ENCODE results near the gene PACRGL.

The PACRGL gene

DNA sequence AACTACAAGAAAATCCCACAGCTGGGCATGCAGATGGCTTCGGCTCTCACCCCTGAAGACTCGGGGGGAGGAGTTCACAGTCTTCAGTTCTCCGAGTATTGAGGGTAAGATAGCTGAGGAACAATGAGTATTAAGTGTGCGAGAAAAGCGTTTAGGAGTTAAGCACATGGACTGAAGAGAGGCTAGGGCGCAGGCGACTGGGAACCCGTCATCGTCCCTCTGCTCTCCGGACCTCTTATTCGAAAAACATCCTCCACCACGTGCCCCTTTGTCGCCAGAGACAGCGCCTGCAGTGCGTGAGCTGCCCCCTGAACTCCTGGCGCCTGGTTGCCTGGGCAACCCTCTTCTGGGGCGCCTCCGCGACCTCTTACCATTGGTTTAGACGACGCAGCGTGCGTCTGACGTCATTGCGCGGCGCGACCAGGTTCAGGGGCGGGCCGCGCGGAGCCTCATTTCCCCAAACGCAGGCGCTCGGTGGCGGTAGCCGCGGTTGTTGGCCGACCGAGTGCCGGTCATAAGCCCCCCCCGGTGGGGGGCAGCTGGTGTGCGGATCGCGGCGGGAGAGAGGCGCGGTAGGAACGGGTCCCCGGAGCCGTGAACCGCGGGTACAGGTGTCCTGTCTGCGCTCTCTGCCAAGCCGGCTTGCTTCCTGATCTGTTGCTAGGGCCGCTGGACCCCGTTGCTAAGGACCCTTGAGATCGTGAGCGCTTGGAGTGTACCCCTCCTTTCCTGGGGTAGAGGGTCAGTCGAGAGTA is at the start of gene PACRGL:
PACRGL (plus strand) TSS at position 452 of the 755 bp plus-strand sequence. CDS start 4,024 bp downstream, outside the sequence.
- Mint-ChIP-seq H3K36me3 (peaks cover 5 to 20% of the 10 kb centered on the region in 2 donors), H3K27ac (peak within 1 kb of the TSS; percentile 97), H3K4me1 (peaks cover 15 to 19% of the 10 kb centered on the region in 2 donors), H3K9me3 (no peaks in the 10 kb centered on the region), H3K4me3 (peak within 1 kb of the TSS; percentile 92 to 99), H3K27me3 (peaks cover 0 to 3% of the 10 kb centered on the region in 2 donors)
- ATAC-seq (replicated peaks), result peak; percentile 99 to 100
- DNase-seq, result peak; percentile 91

DNA sequence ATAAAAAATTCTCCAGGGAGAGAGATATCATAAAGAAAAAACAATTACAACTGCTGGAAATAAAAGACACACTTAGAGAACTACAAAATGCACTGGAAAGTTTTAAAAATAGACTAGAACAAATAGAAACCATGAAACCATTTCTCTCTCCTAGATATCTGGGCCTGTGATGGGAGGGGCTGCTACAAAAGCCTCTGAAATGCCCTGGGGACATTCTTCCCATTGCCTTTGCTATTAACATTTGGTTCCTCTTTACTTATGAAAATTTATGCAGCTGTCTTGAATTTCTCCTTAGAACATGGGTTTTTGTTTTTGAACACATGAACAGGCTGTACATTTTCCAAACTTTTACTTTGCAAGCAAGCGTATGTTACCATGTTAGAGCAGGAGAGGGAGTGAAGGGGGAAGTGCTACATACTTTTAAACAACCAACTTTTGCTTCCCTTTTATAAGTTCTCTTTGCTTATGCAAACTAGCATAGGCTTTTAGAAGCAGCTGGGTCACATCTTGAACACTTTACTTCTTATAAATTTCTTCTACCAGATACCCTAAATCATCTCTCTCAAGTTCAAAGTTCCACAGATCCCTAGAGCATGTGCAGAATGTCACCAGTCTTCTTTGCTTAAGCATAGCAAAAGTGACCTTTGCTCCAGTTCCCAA is 47.9 kb upstream of the PACRGL start:
- H3K4me1 Mint-ChIP-seq, result no peaks in the 10 kb centered on the region
- DNase-seq (no peak), ATAC-seq (replicated peaks) (no peak)
- no peak overlapping the region for H3K4me3 Mint-ChIP-seq
- H3K27ac Mint-ChIP-seq, result no peak overlapping the region
- peaks cover 4 to 31% of the 10 kb centered on the region in 2 donors for H3K9me3 Mint-ChIP-seq
- no peaks in the 10 kb centered on the region for H3K36me3 Mint-ChIP-seq
- peaks cover 0 to 12% of the 10 kb centered on the region in 2 donors for H3K27me3 Mint-ChIP-seq

DNA sequence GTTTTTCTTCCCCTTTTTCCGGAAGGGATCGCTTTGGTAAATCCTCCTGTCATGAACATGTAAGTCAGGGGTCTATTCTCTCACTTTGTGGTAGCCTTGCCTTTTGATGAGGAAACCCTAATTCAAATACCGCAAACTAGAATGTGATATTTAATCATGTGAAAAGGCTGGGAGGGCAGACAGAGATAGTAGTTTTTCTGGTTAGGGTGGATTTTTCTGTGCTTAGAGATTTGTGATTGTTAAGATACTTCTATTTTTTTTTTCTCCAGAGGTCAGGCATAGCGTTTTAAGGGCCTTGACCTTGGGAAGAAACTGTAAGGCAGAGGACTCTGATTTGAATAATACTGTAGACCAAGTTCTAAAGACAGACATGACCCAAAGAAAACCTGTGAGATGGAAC is 41.8 kb upstream of the PACRGL start:
- peaks cover 0 to 8% of the 10 kb centered on the region in 2 donors for H3K27me3 Mint-ChIP-seq
- H3K36me3 Mint-ChIP-seq, result no peaks in the 10 kb centered on the region

DNA sequence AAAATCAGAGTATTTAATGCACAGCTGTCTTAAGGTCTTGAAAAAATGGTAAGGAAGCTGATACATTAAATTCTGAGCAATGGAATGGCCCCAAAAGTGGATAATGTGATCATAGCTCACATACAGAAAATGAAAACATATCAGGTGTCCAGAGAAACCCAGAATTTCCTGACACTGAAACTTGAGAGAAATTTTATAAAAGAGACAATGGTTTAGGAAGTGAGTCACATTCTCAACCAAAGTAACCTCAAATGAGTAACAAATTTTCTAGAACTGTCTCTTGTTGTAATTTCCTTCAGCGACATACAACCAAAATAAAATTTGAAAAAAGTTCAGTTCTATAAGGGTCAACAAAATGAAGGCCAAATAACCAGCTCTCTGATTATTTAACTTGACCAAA is 37.4 kb upstream of the PACRGL start:
- H3K36me3 Mint-ChIP-seq, result no peaks in the 10 kb centered on the region
- ATAC-seq (replicated peaks) (no peak), DNase-seq (no peak)
- no peak overlapping the region for H3K27ac Mint-ChIP-seq
- no peaks in the 10 kb centered on the region for H3K9me3 Mint-ChIP-seq
- H3K4me1 Mint-ChIP-seq, result no peaks in the 10 kb centered on the region
- H3K27me3 Mint-ChIP-seq, result no peaks in the 10 kb centered on the region
- no peak overlapping the region for H3K4me3 Mint-ChIP-seq

More for the DNA sequence above, 41.8 kb upstream of the PACRGL start:
- H3K9me3 Mint-ChIP-seq, result peaks cover 0 to 14% of the 10 kb centered on the region in 2 donors
- no peak overlapping the region for H3K27ac Mint-ChIP-seq
- no peak overlapping the region for H3K4me3 Mint-ChIP-seq
- no peak for DNase-seq
- no peaks in the 10 kb centered on the region for H3K4me1 Mint-ChIP-seq
- ATAC-seq (replicated peaks), result no peak

DNA sequence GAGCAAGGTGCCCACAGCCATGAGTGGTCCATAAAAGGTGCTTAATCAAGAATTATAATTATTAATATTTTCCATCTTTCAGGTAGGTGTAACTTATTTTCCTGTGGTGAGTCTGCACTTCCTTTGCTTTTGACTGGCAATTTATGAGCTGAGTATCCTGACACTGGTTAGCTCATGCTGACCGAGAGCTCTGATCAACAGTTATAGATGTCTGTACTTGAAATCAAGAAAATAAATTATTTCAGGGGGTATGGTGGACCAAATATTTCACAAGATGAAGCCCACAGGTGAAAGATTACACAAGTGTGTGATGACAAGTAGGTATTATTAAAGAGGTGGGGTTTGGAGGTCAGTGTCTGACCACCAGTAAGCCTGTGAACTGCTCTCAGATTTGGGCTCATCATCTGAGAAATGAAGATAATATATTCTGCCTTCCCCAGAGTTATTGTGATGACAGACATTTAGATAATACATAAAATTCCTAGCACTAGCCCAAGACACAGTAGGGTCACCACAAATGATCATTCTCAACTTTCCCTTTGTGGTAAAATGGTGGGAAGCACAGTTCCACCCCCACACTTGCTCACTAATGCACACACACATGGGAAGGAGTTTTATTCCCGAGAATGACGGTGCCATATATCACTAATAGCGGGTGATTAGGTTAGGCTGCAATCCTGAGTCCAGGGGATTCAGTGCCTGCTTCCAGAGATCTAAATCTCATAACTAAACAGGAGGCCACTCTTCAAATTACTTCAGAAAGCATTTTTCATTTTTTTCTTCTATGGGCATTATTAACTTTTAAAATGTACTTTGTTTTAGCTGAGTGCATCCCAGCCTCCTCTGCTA is 34.0 kb upstream of the PACRGL start:
- Mint-ChIP-seq H3K36me3 (no peaks in the 10 kb centered on the region), H3K4me1 (no peaks in the 10 kb centered on the region), H3K27me3 (no peaks in the 10 kb centered on the region), H3K27ac (no peak overlapping the region), H3K9me3 (no peaks in the 10 kb centered on the region), H3K4me3 (no peak overlapping the region)
- ATAC-seq (replicated peaks) (no peak), DNase-seq (no peak)

DNA sequence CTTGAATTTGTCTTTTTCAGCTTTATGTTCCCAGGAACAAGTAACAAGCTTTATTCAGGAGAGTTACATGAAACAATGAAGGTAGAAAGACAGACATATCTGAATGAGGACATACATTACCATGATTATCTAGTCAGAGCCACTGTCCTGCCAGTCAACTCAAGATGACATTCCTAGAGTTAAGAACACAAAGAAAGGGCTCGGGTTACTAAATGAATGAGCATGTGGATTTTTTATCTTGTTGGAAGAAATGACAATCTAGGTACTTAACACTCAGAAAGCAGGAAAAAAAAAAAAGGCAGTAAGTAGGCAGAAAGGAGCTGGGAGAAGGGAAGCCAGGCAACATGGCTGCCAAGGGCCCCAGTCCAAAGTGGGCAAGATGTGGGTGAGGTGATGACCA is 28.0 kb upstream of the PACRGL start:
- Mint-ChIP-seq H3K36me3 (no peaks in the 10 kb centered on the region), H3K4me3 (no peak overlapping the region), H3K9me3 (no peaks in the 10 kb centered on the region), H3K27ac (no peak overlapping the region), H3K27me3 (peaks cover 8% of the 10 kb centered on the region in 2 donors), H3K4me1 (no peaks in the 10 kb centered on the region)
- DNase-seq (no peak), ATAC-seq (replicated peaks) (no peak)

DNA sequence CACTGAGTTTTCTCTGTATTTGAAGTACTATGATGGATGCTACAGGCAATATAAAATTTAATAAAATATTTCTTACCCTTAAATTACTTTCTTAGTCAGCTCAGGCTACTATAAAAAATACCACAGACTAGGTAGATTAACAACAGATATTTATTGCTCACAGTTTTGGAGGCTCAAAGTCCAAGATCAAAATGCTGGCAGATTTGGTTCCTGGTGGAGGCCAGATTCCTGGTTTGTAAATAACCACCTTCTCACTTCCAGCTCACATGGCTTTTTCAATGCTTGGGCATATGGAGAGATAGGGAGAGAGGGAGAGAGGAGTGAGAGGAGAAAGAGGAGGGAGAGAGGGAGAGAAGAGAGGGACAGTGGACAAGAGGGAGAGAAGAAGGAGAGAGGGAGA is 24.5 kb upstream of the PACRGL start:
- ATAC-seq (replicated peaks) (no peak), DNase-seq (no peak)
- Mint-ChIP-seq H3K36me3 (no peaks in the 10 kb centered on the region), H3K27me3 (peaks cover 8 to 17% of the 10 kb centered on the region in 2 donors), H3K4me3 (no peak overlapping the region), H3K9me3 (no peaks in the 10 kb centered on the region), H3K27ac (no peak overlapping the region), H3K4me1 (no peaks in the 10 kb centered on the region)

DNA sequence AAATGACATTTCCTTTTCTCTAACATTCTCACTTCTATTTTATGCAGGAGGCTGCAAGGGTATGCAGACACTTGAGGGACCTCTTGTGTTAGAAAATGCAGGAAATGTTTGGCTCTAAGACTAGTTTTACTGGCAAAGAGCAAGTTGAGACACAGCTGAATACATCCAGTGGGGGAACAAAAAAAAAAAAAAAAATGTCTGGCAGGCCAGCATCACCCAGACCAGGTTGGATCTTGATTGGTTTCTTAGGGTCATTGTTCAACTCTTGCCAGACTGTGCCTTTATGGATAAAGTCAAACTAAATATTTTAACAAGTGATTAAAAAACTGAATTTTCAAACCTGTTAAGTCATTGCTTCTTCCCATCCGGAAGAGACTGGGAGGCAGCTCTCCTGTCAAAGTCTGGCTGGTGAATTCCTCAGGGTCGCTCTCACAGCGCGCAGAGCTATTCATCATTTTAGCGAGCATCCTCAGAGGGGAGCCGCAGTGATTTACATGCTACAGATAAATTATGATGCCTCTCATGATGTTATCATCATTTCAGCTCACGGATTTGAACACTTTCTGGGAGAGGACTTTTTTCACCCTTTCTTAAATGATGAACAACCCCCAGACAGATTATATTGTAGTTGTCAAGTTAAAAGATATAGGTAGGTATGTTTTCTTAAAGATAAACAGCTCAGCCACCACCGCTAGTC is 23.6 kb upstream of the PACRGL start:
- no peaks in the 10 kb centered on the region for H3K9me3 Mint-ChIP-seq
- H3K36me3 Mint-ChIP-seq, result no peaks in the 10 kb centered on the region
- peaks cover 11 to 19% of the 10 kb centered on the region in 2 donors for H3K27me3 Mint-ChIP-seq
- H3K4me3 Mint-ChIP-seq, result no peak overlapping the region
- no peak for ATAC-seq (replicated peaks)
- H3K27ac Mint-ChIP-seq, result no peak overlapping the region
- no peak for DNase-seq
- no peaks in the 10 kb centered on the region for H3K4me1 Mint-ChIP-seq

DNA sequence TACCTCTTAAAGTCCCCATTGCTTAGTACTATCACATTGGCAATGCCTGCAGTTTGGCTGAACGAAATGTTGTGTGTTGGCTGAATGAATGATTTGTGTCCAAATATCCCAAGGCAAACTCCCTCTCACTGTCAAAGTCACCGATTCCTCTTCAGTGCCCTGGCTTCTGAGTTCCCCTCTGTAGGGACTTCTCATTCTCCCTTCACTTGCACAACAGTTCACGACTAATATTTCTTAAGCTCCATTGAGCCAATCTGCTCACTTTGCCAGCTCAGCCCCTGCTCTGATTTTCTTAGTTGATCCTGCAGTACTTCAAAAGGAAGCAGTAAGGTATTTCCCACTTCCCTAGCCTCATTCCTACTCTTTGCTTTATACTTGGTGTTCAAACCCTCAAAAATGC is 21.9 kb upstream of the PACRGL start:
- peaks cover 13 to 24% of the 10 kb centered on the region in 2 donors for H3K27me3 Mint-ChIP-seq
- H3K36me3 Mint-ChIP-seq, result no peaks in the 10 kb centered on the region
- DNase-seq (no peak), ATAC-seq (replicated peaks) (no peak)
- no peak overlapping the region for H3K4me3 Mint-ChIP-seq
- H3K9me3 Mint-ChIP-seq, result no peaks in the 10 kb centered on the region
- no peaks in the 10 kb centered on the region for H3K4me1 Mint-ChIP-seq
- H3K27ac Mint-ChIP-seq, result no peak overlapping the region

DNA sequence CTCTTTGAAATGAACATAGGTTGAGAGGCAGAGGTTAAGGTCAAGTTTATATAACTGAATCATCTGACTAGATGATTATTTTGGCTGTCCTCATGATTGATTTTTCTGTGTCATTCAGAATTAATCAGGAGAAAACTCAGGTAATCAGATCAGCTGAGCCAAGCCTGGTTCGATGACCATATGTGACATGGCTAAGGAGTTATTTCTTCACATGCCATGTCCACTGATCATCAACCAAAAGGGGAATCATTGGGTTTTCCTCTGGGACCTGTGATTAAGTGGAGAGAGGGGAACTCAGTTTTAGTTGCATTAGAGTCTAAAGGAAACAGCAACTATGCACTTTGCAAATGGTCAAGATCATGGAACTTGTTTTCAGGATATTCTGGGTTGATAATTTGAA is 20.3 kb upstream of the PACRGL start:
- ATAC-seq (replicated peaks), result no peak

DNA sequence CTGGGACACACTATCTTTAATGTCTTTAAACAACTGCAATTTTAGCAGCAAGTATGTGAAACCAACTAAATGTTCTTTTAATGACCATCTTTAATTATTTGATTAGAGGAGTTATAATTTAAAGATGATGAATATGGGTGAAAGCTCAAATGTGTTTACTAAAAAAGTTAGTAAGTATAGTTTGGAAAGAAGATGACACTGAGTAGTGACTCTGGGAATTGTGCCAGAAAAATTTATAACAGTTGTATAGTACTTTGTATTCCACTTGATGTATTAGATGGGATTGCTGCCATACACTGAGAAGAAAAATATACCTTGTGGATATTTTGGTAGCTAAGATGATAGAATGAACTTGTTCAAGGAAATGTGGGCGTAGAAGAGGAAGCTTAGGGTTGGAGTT is 19.5 kb upstream of the PACRGL start:
- Mint-ChIP-seq H3K36me3 (no peaks in the 10 kb centered on the region), H3K27me3 (peaks cover 5 to 28% of the 10 kb centered on the region in 2 donors), H3K27ac (no peak overlapping the region), H3K4me3 (no peak overlapping the region), H3K4me1 (no peaks in the 10 kb centered on the region), H3K9me3 (no peaks in the 10 kb centered on the region)
- DNase-seq, result no peak
- ATAC-seq (replicated peaks), result no peak

More for the DNA sequence above, 20.3 kb upstream of the PACRGL start:
- no peak for DNase-seq
- no peak overlapping the region for H3K4me3 Mint-ChIP-seq
- H3K27me3 Mint-ChIP-seq, result peaks cover 8 to 28% of the 10 kb centered on the region in 2 donors
- no peak overlapping the region for H3K27ac Mint-ChIP-seq
- no peaks in the 10 kb centered on the region for H3K9me3 Mint-ChIP-seq
- H3K4me1 Mint-ChIP-seq, result no peaks in the 10 kb centered on the region
- no peaks in the 10 kb centered on the region for H3K36me3 Mint-ChIP-seq

DNA sequence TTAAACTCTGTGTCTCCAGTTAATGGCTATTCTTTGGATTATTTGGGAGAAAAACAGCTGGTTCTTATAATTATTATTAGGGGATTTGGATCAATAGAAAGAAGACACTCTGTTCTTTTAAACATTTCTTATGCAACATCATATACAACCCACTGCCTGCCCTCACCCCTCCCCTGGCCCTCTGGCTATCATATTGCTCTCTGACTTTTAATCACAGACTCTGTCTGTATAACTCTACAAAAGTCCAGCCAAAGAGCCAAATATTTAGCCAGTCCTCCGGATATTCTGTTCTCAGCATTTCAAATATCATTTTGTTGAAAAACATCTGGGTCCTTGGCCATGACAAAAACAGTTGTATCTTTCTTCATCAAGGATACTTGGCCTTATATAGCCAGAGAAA is 19.0 kb upstream of the PACRGL start:
- no peak overlapping the region for H3K27ac Mint-ChIP-seq
- no peaks in the 10 kb centered on the region for H3K4me1 Mint-ChIP-seq
- H3K27me3 Mint-ChIP-seq, result peaks cover 5 to 24% of the 10 kb centered on the region in 2 donors
- DNase-seq, result no peak
- H3K4me3 Mint-ChIP-seq, result no peak overlapping the region
- H3K36me3 Mint-ChIP-seq, result no peaks in the 10 kb centered on the region
- ATAC-seq (replicated peaks), result no peak
- no peaks in the 10 kb centered on the region for H3K9me3 Mint-ChIP-seq

DNA sequence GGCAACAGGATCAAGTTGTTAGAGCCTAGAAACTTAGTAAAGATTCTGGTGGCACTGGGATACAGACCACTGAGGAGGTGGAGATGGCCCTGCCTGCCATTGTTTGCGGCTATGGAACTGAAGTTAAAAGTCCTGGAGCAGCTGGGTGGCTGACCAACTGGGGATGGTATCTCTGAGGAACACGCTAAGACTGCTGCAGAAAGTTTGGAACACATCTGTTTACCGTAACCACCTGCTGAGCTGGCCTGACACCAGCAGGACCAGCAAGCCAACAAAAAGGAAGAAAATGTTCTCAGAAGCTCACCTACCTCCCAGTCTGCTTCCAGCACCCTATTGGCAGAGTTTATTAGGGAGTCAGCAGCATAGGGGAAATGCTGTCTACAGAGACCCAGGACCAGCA is 17.4 kb upstream of the PACRGL start:
- no peaks in the 10 kb centered on the region for H3K4me1 Mint-ChIP-seq
- no peak for DNase-seq
- no peak overlapping the region for H3K4me3 Mint-ChIP-seq
- no peak for ATAC-seq (replicated peaks)
- H3K27me3 Mint-ChIP-seq, result peaks cover 5 to 15% of the 10 kb centered on the region in 2 donors
- no peak overlapping the region for H3K27ac Mint-ChIP-seq
- H3K9me3 Mint-ChIP-seq, result no peaks in the 10 kb centered on the region
- no peaks in the 10 kb centered on the region for H3K36me3 Mint-ChIP-seq

DNA sequence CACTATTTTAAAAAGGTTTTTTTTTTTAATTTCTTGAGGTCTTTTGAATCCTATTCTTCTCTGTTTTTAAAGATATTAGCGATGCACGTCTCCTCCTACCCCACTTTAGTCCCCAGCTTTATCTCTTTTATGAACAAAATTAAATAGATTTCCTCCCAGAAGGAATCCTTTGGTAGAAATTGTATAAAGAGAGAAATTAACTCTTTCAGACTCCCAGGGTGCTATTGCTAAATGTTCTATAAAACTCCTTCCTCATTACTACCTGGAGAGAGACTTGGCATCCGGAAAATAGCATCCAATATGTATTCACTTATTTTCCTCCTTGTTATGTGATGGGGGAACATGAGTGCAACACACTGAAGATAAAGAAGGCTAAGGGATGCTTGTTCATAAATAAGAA is 16.5 kb upstream of the PACRGL start:
- Mint-ChIP-seq H3K4me3 (no peak overlapping the region), H3K27ac (no peak overlapping the region), H3K36me3 (no peaks in the 10 kb centered on the region), H3K27me3 (peaks cover 5 to 15% of the 10 kb centered on the region in 2 donors), H3K4me1 (no peaks in the 10 kb centered on the region), H3K9me3 (no peaks in the 10 kb centered on the region)
- ATAC-seq (replicated peaks) (no peak), DNase-seq (no peak)

All from stimulated activated naive B cell treated with anti-CD40 and anti-IgM and Interleukin-4, amounts not matched to agents 10 μg/mL and 1 μg/mL and 100 μg/mL, for 72 hours (primary cell).